Suprapubic skin (tissue), 4 donors: Measurements from ENCODE around the gene CXorf58. TPM values are rescaled to one million over a fixed set of nuclear protein-coding genes. Genes with fewer than 3 reads are reported as not detected.

Experiments
- DNase-seq, 2 donors: peaks; one replicate each; pipeline ENCODE4 v3.0.0-alpha.2; 2019; ENCODE audit warnings: low spot score in 2 of 2
- H3K27ac ChIP-seq: fragments of 200-600 bp; sonication (generic); one replicate; pipeline ENCODE4 v1.5.1; 2019
- H3K27me3 ChIP-seq: fragments of 200-600 bp; sonication (generic); one replicate; pipeline ENCODE4 v1.5.1; 2019
- H3K36me3 ChIP-seq: fragments of 200-600 bp; sonication (generic); one replicate; pipeline ENCODE4 v1.5.1; 2019
- H3K4me1 ChIP-seq: fragments of 200-600 bp; sonication (generic); one replicate; pipeline ENCODE4 v1.5.1; 2019
- H3K4me3 ChIP-seq: fragments of 200-600 bp; sonication (generic); one replicate; pipeline ENCODE4 v1.5.1; 2019; ENCODE audit warnings: mild to moderate bottlenecking
- H3K9me3 ChIP-seq: fragments of 200-600 bp; sonication (generic); one replicate; pipeline ENCODE4 v1.5.1; 2019
- EP300 ChIP-seq: sonication (generic); formaldehyde crosslinking; IDR thresholded peaks from one replicate; pipeline ENCODE4 v1.6.1; 2017; ENCODE audit warnings: antibody characterized with exemption
- POLR2A ChIP-seq, 2 donors: fragments of 450-650 bp; IDR thresholded peaks; one replicate each; pipeline ENCODE4 v1.6.1; 2017; ENCODE audit warnings: antibody characterized with exemption in 2 of 2, mild to moderate bottlenecking in 2 of 2, moderate library complexity in 2 of 2
- POLR2AphosphoS5 ChIP-seq, 3 donors: sonication (generic); formaldehyde crosslinking; IDR thresholded peaks; one replicate each; pipeline ENCODE4 v1.6.1; 2017; ENCODE audit warnings: antibody characterized with exemption in 3 of 3
- WGBS: methylation state at CpG from one replicate; pipeline ENCODE4 v1.1.5; 2018; 5-methylcytosine and 5-hydroxymethylcytosine counted together
- total RNA-seq, 4 donors: library from RNA; depleted of rRNA; stranded (reverse); fragments of >200 nt; gene quantifications; one replicate each; pipeline ENCODE4 v1.1.0, GENCODE V29; 2016
- TF ChIP-seq, protein P1 (sequence below), 2 donors: fragments of 200-600 bp in 1 of 2; fragments of 450-650 bp in 1 of 2; sonication (generic) in 1 of 2; IDR thresholded peaks; one replicate each; pipeline ENCODE4 v1.5.1; 2016 to 2019; ENCODE audit warnings: antibody characterized with exemption in 2 of 2, mild to moderate bottlenecking in 1 of 2, moderate library complexity in 1 of 2

The CXorf58 gene
- total RNA-seq, 4 donors from 2014 or later, result not detected

DNA sequence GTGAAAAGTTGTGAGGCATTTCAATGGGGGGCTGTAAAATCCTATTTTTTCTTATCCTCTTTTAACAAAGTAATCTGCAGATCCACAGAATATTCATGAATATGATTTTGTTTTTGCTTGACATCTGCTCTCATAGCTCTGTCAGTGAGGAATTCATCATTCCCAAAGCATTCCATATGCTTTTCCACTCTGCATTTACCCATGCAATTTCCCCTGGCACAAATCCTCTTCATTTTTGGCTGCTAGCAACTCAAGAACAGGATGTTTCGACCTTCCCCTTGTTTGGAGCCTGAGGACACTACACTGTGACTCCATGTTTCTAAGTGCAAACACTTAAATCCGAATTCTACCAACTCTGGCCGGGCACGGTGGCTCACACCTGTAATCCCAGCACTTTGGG, 70.7 kb downstream of the CXorf58 start:
- no peak overlapping the region for H3K4me3 ChIP-seq
- H3K9me3 ChIP-seq, result no peaks in the 10 kb centered on the region
- WGBS, result 84% methylated on average over 4 of the region's 4 CpGs
- H3K36me3 ChIP-seq, result no peaks in the 10 kb centered on the region
- no peak for TF ChIP-seq POLR2A (IDR thresholded peaks at IDR 0.05)
- TF ChIP-seq, protein P1, sequence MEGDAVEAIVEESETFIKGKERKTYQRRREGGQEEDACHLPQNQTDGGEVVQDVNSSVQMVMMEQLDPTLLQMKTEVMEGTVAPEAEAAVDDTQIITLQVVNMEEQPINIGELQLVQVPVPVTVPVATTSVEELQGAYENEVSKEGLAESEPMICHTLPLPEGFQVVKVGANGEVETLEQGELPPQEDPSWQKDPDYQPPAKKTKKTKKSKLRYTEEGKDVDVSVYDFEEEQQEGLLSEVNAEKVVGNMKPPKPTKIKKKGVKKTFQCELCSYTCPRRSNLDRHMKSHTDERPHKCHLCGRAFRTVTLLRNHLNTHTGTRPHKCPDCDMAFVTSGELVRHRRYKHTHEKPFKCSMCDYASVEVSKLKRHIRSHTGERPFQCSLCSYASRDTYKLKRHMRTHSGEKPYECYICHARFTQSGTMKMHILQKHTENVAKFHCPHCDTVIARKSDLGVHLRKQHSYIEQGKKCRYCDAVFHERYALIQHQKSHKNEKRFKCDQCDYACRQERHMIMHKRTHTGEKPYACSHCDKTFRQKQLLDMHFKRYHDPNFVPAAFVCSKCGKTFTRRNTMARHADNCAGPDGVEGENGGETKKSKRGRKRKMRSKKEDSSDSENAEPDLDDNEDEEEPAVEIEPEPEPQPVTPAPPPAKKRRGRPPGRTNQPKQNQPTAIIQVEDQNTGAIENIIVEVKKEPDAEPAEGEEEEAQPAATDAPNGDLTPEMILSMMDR (IDR thresholded peaks at IDR 0.05), result no peak
- TF ChIP-seq POLR2AphosphoS5 (IDR thresholded peaks at IDR 0.05), result no peak
- no peak for TF ChIP-seq EP300
- no peak for DNase-seq
- no peaks in the 10 kb centered on the region for H3K4me1 ChIP-seq
- H3K27me3 ChIP-seq, result no peaks in the 10 kb centered on the region
- no peak overlapping the region for H3K27ac ChIP-seq

DNA sequence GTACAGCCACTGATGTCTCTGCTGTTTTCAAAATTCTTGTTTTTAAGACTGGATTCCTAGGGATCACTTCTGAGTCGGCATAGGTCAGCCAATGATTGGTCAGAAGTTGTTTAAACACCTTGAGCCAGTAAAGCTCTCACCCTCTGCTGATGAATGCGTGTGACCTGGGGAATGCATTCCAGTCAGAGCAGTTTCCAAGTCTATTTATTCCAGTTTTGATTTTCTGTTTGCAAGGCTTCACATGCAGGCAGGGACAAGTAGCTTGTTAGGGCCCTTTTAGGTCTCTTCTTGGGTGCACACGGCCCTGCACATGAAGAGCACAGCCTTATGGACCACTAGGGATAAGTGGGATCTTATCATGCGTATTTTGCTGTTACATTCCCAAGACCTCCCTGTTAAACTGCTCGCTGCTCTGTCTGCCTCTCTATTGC, 72.2 kb downstream of the CXorf58 start:
- 54% methylated on average over 5 of the region's 5 CpGs for WGBS
- no peak for TF ChIP-seq POLR2A (IDR thresholded peaks at IDR 0.05)
- no peak for TF ChIP-seq EP300
- no peak for TF ChIP-seq POLR2AphosphoS5 (IDR thresholded peaks at IDR 0.05)
- TF ChIP-seq, protein P1 (IDR thresholded peaks at IDR 0.05), result no peak
- H3K27me3 ChIP-seq, result no peaks in the 10 kb centered on the region
- no peak overlapping the region for H3K4me3 ChIP-seq
- DNase-seq, result no peak
- H3K9me3 ChIP-seq, result no peaks in the 10 kb centered on the region
- H3K4me1 ChIP-seq, result no peaks in the 10 kb centered on the region
- no peaks in the 10 kb centered on the region for H3K36me3 ChIP-seq
- H3K27ac ChIP-seq, result no peak overlapping the region

DNA sequence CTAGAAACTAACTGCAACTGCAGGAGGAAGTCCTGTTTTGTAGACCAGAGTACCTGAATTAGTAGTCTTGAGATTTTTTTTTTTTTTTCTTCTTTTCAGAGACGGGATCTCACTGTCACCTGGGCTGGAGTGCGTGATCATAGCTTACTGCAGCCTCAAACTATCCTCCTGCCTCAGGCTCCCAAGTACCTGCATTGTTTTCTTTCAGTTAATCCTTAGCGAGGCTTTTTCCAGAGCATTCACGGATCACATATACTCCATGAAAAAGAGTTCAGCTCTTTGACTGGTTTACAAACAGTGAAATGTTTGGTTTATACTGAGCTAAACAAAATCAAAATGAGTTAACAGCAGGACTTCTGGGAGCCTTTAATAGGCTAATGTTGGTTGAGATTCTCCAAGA, 73.4 kb downstream of the CXorf58 start:
- no peaks in the 10 kb centered on the region for H3K27me3 ChIP-seq
- no peak overlapping the region for H3K27ac ChIP-seq
- no peak for TF ChIP-seq EP300
- TF ChIP-seq POLR2A (IDR thresholded peaks at IDR 0.05), result no peak
- TF ChIP-seq, protein P1 (IDR thresholded peaks at IDR 0.05), result no peak
- TF ChIP-seq POLR2AphosphoS5 (IDR thresholded peaks at IDR 0.05), result no peak
- H3K36me3 ChIP-seq, result no peaks in the 10 kb centered on the region
- no peaks in the 10 kb centered on the region for H3K4me1 ChIP-seq
- H3K4me3 ChIP-seq, result no peak overlapping the region
- no peaks in the 10 kb centered on the region for H3K9me3 ChIP-seq
- DNase-seq, result no peak
- WGBS, result 62% methylated on average over 4 of the region's 4 CpGs

DNA sequence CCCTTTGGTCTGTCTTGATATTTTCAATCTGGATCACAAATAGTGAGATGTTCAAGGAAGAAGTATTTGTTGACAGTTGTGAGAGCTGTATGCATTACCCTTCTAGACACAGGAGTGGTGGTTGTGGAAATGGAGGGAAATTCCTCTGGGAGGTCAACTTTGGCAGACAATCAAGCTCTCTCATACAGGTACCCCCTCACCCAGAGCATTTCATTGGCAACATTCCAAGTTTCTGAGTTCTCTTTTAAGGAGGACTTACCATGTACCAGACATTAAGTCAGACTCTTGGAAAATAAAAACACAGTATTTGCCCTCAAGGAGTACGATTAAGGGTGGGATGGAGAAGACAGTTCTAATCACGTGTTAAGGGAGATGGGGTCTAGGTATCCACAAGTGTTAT, 73.9 kb downstream of the CXorf58 start:
- H3K27me3 ChIP-seq, result no peaks in the 10 kb centered on the region
- no peak for DNase-seq
- no peaks in the 10 kb centered on the region for H3K36me3 ChIP-seq
- H3K4me1 ChIP-seq, result no peaks in the 10 kb centered on the region
- WGBS, result 84% methylated on average over 2 of the region's 2 CpGs
- no peak for TF ChIP-seq POLR2AphosphoS5 (IDR thresholded peaks at IDR 0.05)
- TF ChIP-seq EP300, result no peak
- TF ChIP-seq, protein P1 (IDR thresholded peaks at IDR 0.05), result no peak
- TF ChIP-seq POLR2A (IDR thresholded peaks at IDR 0.05), result no peak
- no peaks in the 10 kb centered on the region for H3K9me3 ChIP-seq
- no peak overlapping the region for H3K4me3 ChIP-seq
- no peak overlapping the region for H3K27ac ChIP-seq

DNA sequence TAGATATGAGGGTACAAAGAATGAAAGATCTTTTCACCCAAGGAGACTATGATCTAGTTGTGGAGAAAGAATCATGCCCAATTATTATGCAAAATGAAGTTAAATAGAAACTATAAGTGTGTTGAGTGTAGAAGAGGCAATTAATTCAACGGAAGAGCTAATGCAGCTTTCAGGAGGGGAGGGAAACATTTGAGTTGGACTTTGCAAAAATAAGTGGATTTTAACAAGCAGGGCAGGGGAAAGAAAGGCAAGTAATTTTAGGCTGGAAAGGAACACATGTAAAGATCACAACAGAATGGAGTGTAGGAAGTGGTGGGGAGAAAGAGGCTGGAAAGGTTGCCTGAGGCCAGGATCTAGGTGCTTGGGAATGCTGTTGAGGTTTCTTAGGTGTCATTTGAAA, 75.1 kb downstream of the CXorf58 start:
- no peaks in the 10 kb centered on the region for H3K27me3 ChIP-seq
- H3K9me3 ChIP-seq, result no peaks in the 10 kb centered on the region
- no peak overlapping the region for H3K27ac ChIP-seq
- 83% methylated on average over 1 of the region's 1 CpG for WGBS
- no peak for DNase-seq
- H3K4me3 ChIP-seq, result no peak overlapping the region
- H3K4me1 ChIP-seq, result no peaks in the 10 kb centered on the region
- peaks cover 7% of the 10 kb centered on the region for H3K36me3 ChIP-seq
- TF ChIP-seq EP300 (no peak), POLR2A (IDR thresholded peaks at IDR 0.05) (no peak), POLR2AphosphoS5 (IDR thresholded peaks at IDR 0.05) (no peak)
- TF ChIP-seq, protein P1 (IDR thresholded peaks at IDR 0.05), result no peak

Other genes with a start within 250 kb of the CXorf58 start
- 10 to 100 TPM; 27.6 to 47.6 (median 42.2) TPM for gene PRDX4, start 240.5 kb upstream of the CXorf58 start, total RNA-seq
- gene ACOT9, start 164.7 kb upstream of the CXorf58 start, total RNA-seq, result 10 to 100 TPM; 14.9 to 18.5 (median 16.2) TPM
- gene SAT1, start 124.8 kb upstream of the CXorf58 start, total RNA-seq, result 100 to 1,000 TPM; 131 to 357 (median 202) TPM
- gene APOO, start 68 bp upstream of the CXorf58 start, total RNA-seq, result 10 to 100 TPM in 2 of 4 donors, 1 to 10 TPM in 2; 6.2 to 14.1 (median 9.7) TPM
- 1 to 10 TPM; 6.0 to 9.6 (median 7.4) TPM for gene KLHL15, start 119.2 kb downstream of the CXorf58 start, total RNA-seq
- 100 to 1,000 TPM; 111 to 118 (median 115) TPM for gene EIF2S3, start 146.9 kb downstream of the CXorf58 start, total RNA-seq
- 10 to 100 TPM; 31.4 to 61.3 (median 45.0) TPM for gene ZFX, start 241.7 kb downstream of the CXorf58 start, total RNA-seq